ENCODE data around the gene MAP7.

GRCh38 chr6:136334465-136334846, 215.8 kb downstream of the MAP7 start:
- TF ChIP-seq EZH2 (IDR thresholded peaks at IDR 0.05; ENCODE audit: low read depth), result no peak
- no peak for TF ChIP-seq CTCF (conservative IDR thresholded peaks at IDR 0.05)

Data from PC-9 (cell line).